22Rv1 (cell line): ENCODE data around the gene RDH16.
"Not testable (repeated sequence)": the region's sequence is repeated elsewhere in the genome, so short reads cannot be mapped to it uniquely, and the experiment has no call there.

Source experiments
- CTCF ChIP-seq: fragments of 450-650 bp; IDR thresholded peaks from 2 replicates; pipeline ENCODE4 v1.5.1; 2017; ENCODE audit warnings: mild to moderate bottlenecking
- ZFX ChIP-seq: fragments of 450-650 bp; IDR thresholded peaks from 2 replicates; pipeline ENCODE4 v1.6.1; 2017; ENCODE audit warnings: antibody characterized with exemption, borderline replicate concordance

GRCh38 chr12:56909403-56909802, 48.0 kb downstream of the RDH16 start:
- not testable (repeated sequence) for TF ChIP-seq CTCF, ZFX
